Omental fat pad (tissue), 4 donors: ENCODE results near the gene KCNJ10. TPM values are rescaled to one million over a fixed set of nuclear protein-coding genes. Genes with fewer than 3 reads are reported as not detected.

Experiments
- ATAC-seq: fragments of 150-250 bp; one replicate; pipeline ENCODE4 v1.9.1; 2016; ENCODE audit warnings: mild to moderate bottlenecking, moderate library complexity; ENCODE audit not compliant: low FRiP score
- DNase-seq: peaks from one replicate; pipeline ENCODE4 v3.0.0-alpha.2; 2019; ENCODE audit warnings: low spot score
- CTCF ChIP-seq, 3 donors: fragments of 450-650 bp; IDR thresholded peaks; one replicate each; pipeline ENCODE4 v1.5.1; 2016 to 2017; ENCODE audit warnings: antibody characterized with exemption in 3 of 3, mild to moderate bottlenecking in 3 of 3, moderate library complexity in 2 of 3
- total RNA-seq, 4 donors: library from RNA; depleted of rRNA; stranded (reverse); fragments of >200 nt; gene quantifications; one replicate each; pipeline ENCODE4 v1.1.0, GENCODE V29; 2016

Gene KCNJ10
- total RNA-seq, 4 donors from 2014 or later = not detected

GRCh38 chr1:159985473-159985872, 84.5 kb downstream of the KCNJ10 start:
- no peak for DNase-seq
- ATAC-seq = no peak
- no peak for TF ChIP-seq CTCF (IDR thresholded peaks at IDR 0.05)

GRCh38 chr1:159983681-159984080, 86.3 kb downstream of the KCNJ10 start:
- no peak for TF ChIP-seq CTCF (IDR thresholded peaks at IDR 0.05)
- no peak for ATAC-seq
- no peak for DNase-seq

DNA sequence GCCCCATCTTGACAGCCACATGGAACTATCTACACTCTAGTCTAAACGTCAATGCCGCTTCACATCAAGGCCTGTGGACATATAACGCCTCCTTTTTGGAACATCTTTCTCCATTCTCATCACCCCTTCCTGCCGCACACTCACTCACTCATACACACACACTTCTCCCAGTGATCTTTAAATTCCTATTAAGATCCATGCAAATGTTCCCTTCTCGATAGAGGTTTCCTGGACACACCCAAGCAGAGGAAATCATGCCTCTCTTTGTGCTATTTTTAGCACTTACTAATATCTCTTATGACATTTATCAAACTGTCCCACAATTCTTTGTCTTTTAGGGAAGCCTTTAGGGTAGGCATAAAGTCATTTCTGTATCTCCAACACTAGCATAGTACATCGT, 87.7 kb downstream of the KCNJ10 start:
- ATAC-seq (no peak), DNase-seq (no peak)
- no peak for TF ChIP-seq CTCF (IDR thresholded peaks at IDR 0.05)

DNA sequence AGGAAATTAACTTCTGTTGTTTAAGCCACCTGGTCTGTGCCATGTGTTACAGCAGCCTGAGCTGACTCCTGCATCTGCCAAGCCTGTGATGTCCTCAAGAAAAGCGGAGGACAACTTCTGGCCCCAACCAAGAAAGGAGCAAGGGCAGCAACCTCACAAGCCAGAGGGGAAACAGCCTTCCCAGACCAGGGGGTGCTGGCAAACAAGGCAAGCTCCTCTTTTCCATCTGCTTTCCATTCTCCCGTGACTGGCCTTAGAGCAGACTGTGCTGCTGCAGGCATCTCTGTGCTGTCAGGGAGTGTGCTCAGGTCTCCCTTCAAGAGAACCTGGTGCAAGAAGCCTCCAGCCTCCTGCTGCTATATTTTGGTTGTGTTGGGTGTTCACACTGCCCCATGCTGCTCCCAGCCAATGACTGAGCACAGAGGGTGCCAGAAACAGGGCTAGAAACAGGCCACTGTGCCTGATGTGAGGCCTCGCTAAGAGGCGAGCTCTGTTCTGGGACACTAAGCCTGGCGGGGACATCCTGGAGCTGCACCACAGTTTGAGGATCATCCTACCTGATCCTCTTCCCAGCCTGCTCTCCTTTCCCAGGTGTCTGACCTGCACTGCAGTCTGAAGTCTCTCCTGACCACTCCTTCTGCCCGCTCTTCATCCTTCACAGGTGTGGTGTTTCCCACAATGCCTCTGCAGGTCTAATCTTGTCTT, 88.5 kb downstream of the KCNJ10 start:
- DNase-seq (no peak), ATAC-seq (no peak)
- TF ChIP-seq CTCF (IDR thresholded peaks at IDR 0.05) = no peak

GRCh38 chr1:159980786-159981185, 89.2 kb downstream of the KCNJ10 start:
- ATAC-seq (no peak), DNase-seq (no peak)
- TF ChIP-seq CTCF (IDR thresholded peaks at IDR 0.05) = no peak

- TF ChIP-seq CTCF (IDR thresholded peaks at IDR 0.05) = no peak
- DNase-seq (no peak), ATAC-seq (no peak)
These were observed 89.9 kb downstream of the KCNJ10 start for GRCh38 chr1:159980076-159980475.

- DNase-seq (no peak), ATAC-seq (no peak)
- TF ChIP-seq CTCF (IDR thresholded peaks at IDR 0.05) = no peak
These were observed 90.7 kb downstream of the KCNJ10 start for GRCh38 chr1:159979257-159979656.
